HEK293 (cell line): Measurements from ENCODE around the gene SRBD1.

ENCODE experiments used
- TRIM28 ChIP-seq: IDR thresholded peaks from 2 replicates; pipeline ENCODE4 v1.6.1; 2011; ENCODE audit warnings: low read length, control low read depth, borderline replicate concordance
- ZBTB17 ChIP-seq: fragments of 450-650 bp; formaldehyde crosslinking; IDR thresholded peaks from 2 replicates; pipeline ENCODE4 v1.5.1; 2016; ENCODE audit warnings: missing biosample characterization, missing genetic modification characterization
- ZFP41 ChIP-seq: fragments of 450-650 bp; formaldehyde crosslinking; IDR thresholded peaks from 2 replicates; pipeline ENCODE4 v1.5.1; 2016; ENCODE audit warnings: missing biosample characterization, missing genetic modification characterization, borderline replicate concordance
- TF ChIP-seq, protein P1 (sequence below): fragments of 450-650 bp; formaldehyde crosslinking; IDR thresholded peaks from 2 replicates; pipeline ENCODE4 v1.5.1; 2016; ENCODE audit warnings: missing biosample characterization, missing genetic modification characterization

DNA sequence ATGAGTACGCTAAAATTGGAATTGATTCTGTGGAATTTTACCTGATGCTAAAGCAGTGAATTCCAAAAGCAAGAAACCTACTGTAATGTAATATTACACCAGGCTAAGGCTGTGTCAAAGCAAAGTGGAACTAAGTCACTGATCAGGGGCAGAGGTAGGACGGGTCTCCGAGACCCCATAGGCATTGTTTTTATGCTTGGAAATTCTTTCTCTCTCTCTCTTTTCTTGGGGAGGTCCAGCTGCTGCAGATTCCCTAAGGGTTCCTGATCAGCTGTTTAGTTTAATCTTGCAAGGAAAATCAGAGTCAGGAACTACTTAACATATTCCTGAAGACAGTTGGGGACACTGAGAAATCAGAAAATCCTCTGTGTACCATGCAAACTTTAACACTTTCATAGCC, 220.2 kb downstream of the SRBD1 start:
- no peak for TF ChIP-seq ZBTB17 (tag by site-specific recombination)
- TF ChIP-seq ZFP41 = no peak
- TF ChIP-seq, protein P1, sequence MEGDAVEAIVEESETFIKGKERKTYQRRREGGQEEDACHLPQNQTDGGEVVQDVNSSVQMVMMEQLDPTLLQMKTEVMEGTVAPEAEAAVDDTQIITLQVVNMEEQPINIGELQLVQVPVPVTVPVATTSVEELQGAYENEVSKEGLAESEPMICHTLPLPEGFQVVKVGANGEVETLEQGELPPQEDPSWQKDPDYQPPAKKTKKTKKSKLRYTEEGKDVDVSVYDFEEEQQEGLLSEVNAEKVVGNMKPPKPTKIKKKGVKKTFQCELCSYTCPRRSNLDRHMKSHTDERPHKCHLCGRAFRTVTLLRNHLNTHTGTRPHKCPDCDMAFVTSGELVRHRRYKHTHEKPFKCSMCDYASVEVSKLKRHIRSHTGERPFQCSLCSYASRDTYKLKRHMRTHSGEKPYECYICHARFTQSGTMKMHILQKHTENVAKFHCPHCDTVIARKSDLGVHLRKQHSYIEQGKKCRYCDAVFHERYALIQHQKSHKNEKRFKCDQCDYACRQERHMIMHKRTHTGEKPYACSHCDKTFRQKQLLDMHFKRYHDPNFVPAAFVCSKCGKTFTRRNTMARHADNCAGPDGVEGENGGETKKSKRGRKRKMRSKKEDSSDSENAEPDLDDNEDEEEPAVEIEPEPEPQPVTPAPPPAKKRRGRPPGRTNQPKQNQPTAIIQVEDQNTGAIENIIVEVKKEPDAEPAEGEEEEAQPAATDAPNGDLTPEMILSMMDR (tag by site-specific recombination) = no peak
- no peak for TF ChIP-seq TRIM28
